ENCODE measurements around the gene MAP3K4. TPM values are rescaled to one million over a fixed set of nuclear protein-coding genes. Genes with fewer than 3 reads are reported as not detected.

MAP3K4 gene
- total RNA-seq, 1 experiment from 2014 or later: 54.3 TPM

GRCh38 chr6:161044335-161044734 lies 52.8 kb downstream of the MAP3K4 start:
- Histone ChIP-seq H3K56ac (ENCODE audit: insufficient read length, low read depth, low read length) (no peak overlapping the region), H2BK12ac (ENCODE audit: insufficient read length, low read depth, low read length) (no peak overlapping the region), H3K23me2 (ENCODE audit: insufficient read length, low read depth, low read length, poor library complexity, severe bottlenecking) (no peaks in the 10 kb centered on the region), H2BK120ac (ENCODE audit: low read depth, low read length, poor library complexity, severe bottlenecking) (no peak overlapping the region), H3K4me1 (ENCODE audit: insufficient read depth, low read length) (no peaks in the 10 kb centered on the region), H3K23ac (ENCODE audit: insufficient read length, low read depth, low read length) (no peak overlapping the region), H2BK20ac (ENCODE audit: low read depth, low read length, poor library complexity, severe bottlenecking) (no peak overlapping the region), H4K8ac (replicated peaks; ENCODE audit: insufficient read length, low read depth, low read length) (no peak overlapping the region), H3K9ac (ENCODE audit: extremely low read depth, insufficient read length, low read length) (no peak overlapping the region), H3T11ph (ENCODE audit: low read length) (no peak overlapping the region), H4K91ac (ENCODE audit: insufficient read length, low read depth, low read length) (no peak overlapping the region), H2BK15ac (ENCODE audit: low read depth, low read length) (no peak overlapping the region), H4K20me1 (ENCODE audit: control insufficient read depth, insufficient read depth, insufficient read length) (no peaks in the 10 kb centered on the region), H2BK5ac (ENCODE audit: insufficient read length, low read length) (no peak overlapping the region), H3K14ac (ENCODE audit: insufficient read depth, low read length) (no peak overlapping the region), H3K79me2 (ENCODE audit: insufficient read depth, low read length) (no peaks in the 10 kb centered on the region), H3K9me3 (ENCODE audit: control insufficient read depth, low read depth, low read length) (no peaks in the 10 kb centered on the region), H2AFZ (ENCODE audit: low read length) (no peak overlapping the region), H2AK5ac (ENCODE audit: insufficient read length, low read length) (no peak overlapping the region), H3K18ac (ENCODE audit: insufficient read length, low read depth, low read length) (no peak overlapping the region), H3K4me2 (ENCODE audit: insufficient read depth, insufficient read length, low read length) (no peak overlapping the region), H3K27me3 (ENCODE audit: insufficient read depth, low read length) (no peaks in the 10 kb centered on the region), H3K79me1 (ENCODE audit: insufficient read depth, low read depth, low read length, poor library complexity, severe bottlenecking) (no peaks in the 10 kb centered on the region), H3K27ac (ENCODE audit: insufficient read length, low read depth, low read length) (no peak overlapping the region), H4K5ac (ENCODE audit: insufficient read length, low read depth, low read length) (no peak overlapping the region), H3K4ac (ENCODE audit: low read depth, low read length) (no peak overlapping the region)
- Mint-ChIP-seq H3K27ac (peak overlapping the region in 1 of 3 experiments; percentile 25; a peak in 2 of 7 replicates), H3K9me3 (no peaks in the 10 kb centered on the region), H3K4me1 (no peaks in the 10 kb centered on the region), H3K36me3 (ENCODE audit: insufficient read depth in 1 of 3, low read depth in 3 of 3) (peaks cover 7 to 15% (median 14%) of the 10 kb centered on the region in 3 experiments; a peak in 6 of 7 replicates), H3K4me3 (no peak overlapping the region), H3K27me3 (ENCODE audit: low read depth) (no peaks in the 10 kb centered on the region)
- no peak for TF ChIP-seq CTCF (conservative IDR thresholded peaks at IDR 0.05)
- no peak for DNase-seq
- no CpG with 5 or more reads among the region's 2 CpGs for WGBS (ENCODE audit: extremely low coverage, insufficient read length, low lambda C conversion rate)
